GM19351 (cell line): ENCODE data around the gene AVPI1.
"Not testable (repeated sequence)": the region's sequence is repeated elsewhere in the genome, so short reads cannot be mapped to it uniquely, and the experiment has no call there.

Source experiments
- ATAC-seq: cut with Tn5 transposase; IDR thresholded peaks from one replicate; pipeline ENCODE4 v1.9.1; 2021; ENCODE audit warnings: mild to moderate bottlenecking, moderate library complexity; ENCODE audit not compliant: unreplicated experiment

The AVPI1 gene

DNA sequence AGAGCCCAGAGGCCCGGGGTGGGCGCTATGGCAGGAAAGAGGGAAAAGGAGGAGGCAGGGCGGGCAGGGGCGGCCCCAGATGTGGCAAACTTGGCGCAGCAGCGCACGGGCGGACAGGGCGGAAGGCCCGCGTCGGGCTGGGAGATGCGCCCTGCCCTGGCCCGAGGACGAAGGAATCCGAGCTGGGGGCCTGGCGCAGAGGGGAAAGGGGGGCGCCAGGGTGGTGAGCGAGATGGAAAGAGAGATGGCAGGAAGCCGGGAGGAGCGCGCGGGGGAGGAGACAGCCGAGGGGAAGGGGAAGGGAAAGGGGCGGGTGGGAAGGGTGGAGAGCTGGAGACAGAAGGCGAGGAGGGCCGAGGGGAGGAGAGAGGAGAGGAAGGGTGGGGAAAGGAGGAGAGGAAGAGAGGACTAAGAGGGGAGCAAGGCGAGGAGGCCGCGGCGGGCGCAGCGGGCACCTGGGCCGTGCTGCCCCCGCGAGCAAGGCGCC is 26.3 kb upstream of the AVPI1 start, which contains the start of gene MARVELD1:
Gene MARVELD1, plus strand, starts transcription at position 392 of the 487 bp plus-strand sequence. CDS start 147 bp downstream, outside the sequence.
- no peak for ATAC-seq

DNA sequence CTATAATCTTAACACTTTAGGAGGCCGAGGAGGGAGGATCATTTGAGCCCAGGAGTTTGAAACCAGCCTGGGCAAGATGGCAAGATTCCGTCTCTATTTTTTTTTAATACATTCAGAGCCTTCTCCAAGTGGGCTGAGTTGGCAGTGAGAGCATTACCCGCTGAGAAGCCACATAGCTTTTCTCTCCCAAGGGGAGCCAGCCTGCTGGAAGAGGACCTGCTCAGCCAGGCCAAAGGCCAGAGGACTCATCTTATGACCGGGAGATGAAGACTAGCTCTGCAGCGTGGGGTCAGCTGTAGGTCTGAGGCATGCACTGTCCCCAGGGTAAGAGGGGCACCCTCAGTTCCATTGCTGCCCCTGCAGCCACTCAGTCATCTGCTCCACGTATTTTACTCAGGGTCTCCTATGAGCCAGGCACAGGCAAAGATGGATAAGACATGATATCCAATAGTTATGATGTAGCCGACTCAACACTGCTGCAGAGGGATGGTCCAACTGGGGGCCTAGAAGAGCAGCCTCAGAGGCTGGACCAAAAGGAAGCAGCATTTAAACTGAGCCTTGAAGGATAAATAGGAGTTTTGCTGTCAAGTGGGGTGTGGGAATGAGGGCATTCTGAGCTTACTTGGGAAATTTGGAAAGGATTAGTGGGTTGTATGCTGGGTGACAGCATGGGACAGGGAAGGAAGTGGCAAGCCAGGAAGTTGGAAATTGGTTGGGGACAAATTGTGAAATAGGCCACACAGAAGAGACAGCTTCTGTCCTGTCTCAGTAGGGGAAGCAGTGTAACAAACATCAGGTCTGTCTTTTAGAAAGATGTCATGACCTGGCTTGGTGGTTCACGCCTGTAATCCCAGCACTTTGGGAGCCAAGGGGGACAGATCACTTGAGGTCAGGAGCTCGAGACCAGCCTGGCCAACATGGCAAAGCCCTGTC is 24.9 kb upstream of the AVPI1 start:
- no peak for ATAC-seq

DNA sequence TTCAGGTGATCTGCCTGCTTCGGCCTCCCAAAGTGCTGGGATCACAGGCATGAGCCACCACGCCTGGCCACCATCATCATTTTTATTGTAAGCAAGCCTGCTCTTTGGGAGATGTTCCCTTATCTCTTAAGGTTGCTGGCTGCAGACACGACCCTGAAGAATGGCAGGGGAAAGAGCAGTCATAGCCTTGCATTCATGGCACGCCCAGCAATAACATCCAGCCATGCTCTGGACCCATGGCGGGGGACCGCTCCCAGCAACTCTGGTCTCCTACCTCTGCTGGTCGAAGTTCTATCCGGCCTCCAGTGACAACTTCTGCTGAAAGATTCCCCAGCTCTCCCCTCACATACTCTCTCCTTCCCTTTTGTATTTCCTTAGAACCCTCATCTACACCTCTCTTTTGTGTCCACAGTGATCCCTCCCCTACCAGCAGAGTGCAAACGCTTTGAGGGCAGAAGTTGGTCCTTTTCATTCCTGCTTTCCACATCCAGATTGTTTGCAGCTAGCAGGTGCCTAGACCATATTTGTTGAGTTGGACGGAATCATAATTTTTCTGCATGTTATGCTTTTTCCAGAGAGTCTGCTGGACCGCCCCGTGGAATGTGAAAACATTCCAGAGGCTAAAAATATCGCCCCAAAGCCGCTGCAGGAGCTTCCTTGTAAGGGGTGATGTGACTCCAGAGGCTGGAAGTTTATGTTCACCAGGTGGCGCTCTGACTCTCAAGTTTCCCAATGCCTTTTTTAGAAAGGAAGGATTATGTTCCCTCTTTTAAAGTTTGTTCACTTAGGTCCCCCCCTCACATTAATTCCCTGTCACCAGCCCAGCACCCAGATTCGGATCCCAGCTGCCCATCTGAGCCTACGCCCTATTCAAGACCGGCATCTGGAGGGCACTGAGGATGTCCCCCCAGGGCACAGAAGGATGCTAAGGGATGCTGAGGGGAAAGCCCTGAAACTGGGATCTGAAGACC is 22.2 kb upstream of the AVPI1 start:
- no peak for ATAC-seq

- no peak for ATAC-seq
Measured at GRCh38 chr10:97708167-97708566, 21.1 kb upstream of the AVPI1 start.

DNA sequence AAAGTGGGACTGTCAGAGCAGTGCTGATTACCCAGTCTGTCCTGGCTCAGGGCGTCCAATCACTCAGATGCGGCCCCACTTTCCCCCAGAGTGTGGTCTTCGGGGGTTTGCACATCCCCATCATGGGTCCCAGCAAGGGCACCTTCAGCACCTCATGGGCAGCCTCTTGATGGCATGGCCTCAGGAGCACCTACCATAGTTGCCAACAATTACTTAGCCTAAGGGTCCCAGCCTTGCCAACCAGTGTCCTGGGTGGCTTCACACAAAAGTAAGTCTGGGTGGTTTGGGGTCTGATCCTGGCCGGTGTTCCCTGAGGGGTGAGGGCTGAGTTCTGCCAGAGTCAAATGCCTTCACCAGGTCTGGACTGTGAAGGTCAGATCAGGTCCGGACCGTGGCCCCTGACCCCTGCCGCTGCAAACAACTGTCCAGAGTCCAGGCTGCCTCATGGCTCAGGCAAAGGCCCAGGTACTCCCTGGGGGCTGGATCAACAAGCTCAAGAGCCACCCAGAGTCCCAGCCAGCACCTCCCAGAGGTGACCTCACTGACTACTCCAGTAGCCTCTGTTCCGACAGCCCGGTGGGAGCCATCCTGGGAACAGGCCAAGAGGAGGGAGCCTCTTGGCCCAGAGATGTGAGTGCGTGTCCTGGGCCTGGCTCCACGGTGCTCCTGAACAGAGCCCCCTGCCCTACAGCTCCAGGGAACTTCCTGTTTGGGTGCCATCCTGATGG is 20.3 kb upstream of the AVPI1 start:
- no peak for ATAC-seq

GRCh38 chr10:97705006-97705670 is 18.1 kb upstream of the AVPI1 start:
- no peak for ATAC-seq

DNA sequence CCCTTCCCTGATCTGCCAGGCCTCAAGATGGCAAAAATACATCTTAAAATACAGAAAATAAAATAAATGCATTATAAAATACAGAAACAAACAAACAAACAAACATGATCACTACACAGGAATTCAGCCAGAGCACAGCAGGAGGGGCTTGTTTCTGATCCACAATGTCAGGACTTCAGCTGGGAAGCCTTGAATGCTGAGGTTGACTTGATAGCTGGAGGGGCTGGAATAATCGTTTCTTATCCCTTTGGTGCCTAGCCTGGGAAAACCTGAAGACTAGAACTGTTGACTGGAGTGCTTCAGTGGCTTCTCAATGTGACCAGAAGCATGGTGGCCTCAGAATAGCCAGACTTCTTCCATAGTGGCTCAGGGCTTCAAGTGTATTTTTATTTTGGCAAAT is 17.3 kb upstream of the AVPI1 start:
- no peak for ATAC-seq

- no peak for ATAC-seq
Measured at GRCh38 chr10:97703398-97704067, 16.5 kb upstream of the AVPI1 start.

DNA sequence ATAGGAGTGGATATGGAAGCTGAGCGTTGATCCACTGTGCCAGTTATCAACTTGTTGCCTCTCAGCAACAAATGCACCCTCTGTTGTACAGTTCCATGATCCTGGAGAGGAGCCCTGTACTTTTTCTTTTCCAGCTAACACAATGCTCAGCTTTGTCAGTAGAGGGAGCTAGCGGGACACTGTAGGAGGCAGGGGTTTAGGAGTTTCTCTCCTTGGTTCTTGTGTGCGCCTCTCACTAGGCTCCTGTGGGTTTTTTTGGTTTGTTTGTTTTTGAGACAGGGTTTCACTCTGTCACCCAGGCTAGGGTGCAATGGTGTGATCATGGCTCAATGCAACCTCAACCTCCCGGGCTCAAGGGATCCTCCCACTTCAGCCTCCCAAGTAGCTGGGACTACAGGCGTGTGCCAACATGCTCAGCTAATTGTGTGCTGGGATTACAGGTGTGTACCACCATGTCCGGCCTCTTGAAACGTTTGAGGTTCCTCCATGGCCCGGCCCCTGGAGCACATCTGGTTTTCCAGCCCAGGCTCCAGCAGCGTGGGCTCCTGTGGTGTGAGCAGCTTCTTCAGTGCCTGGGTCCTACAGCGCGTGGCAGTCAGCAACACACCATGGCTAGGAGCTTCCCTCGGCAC is 14.5 kb upstream of the AVPI1 start:
- ATAC-seq: no peak

DNA sequence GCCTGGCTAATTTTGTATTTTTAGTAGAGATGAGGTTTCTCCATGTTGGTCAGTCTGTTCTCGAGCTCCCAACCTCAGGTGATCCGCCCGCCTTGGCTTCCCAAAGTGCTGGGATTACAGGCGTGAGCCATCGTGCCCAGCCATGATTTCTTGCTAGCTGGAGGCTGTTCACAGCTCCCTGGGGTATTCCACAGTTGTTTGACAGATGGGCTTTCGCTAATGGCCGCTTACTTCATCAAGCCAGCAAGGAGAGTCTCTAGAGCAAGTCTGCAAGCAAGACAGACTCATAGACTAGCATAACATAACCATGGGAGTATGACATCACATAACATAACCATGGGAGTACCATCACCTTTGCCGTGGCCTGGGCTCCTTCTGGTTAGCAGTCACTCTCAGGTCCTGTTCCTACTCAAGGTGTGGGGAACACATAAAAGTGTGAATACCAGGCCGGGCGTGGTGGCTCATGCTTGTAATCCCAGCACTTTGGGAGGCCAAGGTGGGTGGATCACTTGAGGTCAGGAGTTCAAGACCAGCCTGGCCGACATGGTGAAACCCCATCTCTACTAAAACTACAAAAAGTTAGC is 11.1 kb upstream of the AVPI1 start:
- ATAC-seq: not testable (repeated sequence)

GRCh38 chr10:97690133-97690532 is 3.1 kb upstream of the AVPI1 start:
- ATAC-seq: no peak

DNA sequence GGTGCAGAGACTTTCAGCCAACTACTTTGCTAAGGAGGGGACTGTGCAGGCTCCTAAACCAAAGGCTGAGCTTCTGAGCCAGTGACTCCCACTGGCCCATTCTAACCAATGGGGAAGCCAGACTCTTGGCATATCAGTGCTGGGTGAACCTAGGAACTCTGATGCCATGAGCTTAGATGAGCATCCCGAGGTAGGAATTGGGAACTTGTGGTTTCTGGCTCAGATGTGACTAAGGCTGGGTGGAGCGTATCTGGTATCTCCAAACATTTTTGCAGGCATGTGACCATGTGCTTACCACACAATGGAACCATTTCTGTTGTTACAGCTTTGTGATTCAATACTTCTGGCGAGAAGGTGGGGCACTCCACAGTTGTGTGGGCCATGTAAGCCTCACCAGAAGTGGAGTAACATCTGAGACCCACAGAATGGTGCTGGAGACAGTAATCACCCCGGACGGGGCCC is 2.5 kb upstream of the AVPI1 start:
- ATAC-seq: no peak

DNA sequence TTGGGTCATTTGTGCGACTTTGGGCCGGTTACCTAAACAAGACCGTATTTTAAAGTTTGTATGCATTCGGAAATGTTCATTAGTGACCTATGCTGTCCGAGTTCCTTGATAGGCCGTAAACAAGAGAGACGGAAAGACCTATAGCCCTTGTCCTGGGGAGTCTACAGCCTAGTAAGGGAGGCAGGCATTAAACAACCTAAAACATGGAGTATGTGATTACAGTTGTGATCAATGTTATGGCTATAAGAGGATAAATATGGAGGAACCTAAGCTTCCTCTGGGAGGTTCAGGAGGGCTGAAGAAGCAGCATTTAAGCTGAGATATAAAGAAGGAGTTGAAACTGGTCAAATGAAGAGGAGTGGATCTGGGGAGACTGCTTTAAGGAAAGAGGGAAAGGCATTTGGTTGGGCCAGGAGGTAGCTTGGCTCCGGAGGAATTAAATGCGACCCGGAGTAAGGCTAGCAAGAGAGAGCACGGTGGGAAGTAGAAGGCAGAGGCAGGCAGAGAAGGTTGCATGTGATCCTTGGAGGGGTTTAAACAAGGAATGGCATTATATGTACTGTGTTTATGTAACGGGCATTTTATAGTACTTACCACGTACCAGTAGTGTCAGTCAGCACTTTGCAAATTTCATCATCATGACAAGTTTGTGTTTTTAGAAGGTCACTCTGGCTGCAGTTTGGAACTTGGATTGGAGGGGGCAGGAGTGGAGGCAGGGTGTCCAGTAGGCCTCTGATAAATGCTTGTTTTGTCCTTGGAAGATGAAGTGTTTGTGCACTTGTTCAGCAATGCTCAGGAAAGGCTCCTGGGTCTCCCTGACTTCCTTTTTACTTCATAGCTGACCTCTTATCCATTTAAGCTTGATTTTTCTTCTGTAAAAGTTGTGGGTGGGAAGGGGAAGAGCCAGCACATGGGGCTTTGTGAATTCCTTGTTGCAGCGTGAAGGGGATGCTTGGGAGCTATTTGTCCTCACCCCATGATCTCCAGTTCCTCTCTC is 1.0 kb upstream of the AVPI1 start:
- no peak for ATAC-seq

- ATAC-seq: no peak
Measured at GRCh38 chr10:97686301-97686961, 610 bp downstream of the AVPI1 start.

GRCh38 chr10:97685395-97685958 is 1.6 kb downstream of the AVPI1 start:
- ATAC-seq: no peak

GRCh38 chr10:97684866-97685394 is 2.1 kb downstream of the AVPI1 start:
- ATAC-seq: no peak
